Neural cell (in vitro differentiated cells): ENCODE data around the gene ISOC2. TPM values are rescaled to one million over a fixed set of nuclear protein-coding genes. Genes with fewer than 3 reads are reported as not detected.

ENCODE experiments used
- H2AFZ ChIP-seq: fragments of 200-600, 300-800 bp; sonication (generic), shearing (Covaris generic); 2 replicates; pipeline ENCODE4 v1.6.0; 2014; ENCODE audit warnings: low read depth, mild to moderate bottlenecking, antibody characterized with exemption, low read length, moderate library complexity
- H3F3A ChIP-seq: fragments of 200-600 bp; shearing (Covaris generic); 2 replicates; pipeline ENCODE4 v1.6.1; 2016; ENCODE audit warnings: mild to moderate bottlenecking, moderate library complexity, mixed read lengths, antibody characterized with exemption, low read length; ENCODE audit not compliant: insufficient read depth, poor library complexity, severe bottlenecking
- H3K27ac ChIP-seq: fragments of 200-600, 300-800 bp; sonication (generic), shearing (Covaris generic); 2 replicates; pipeline ENCODE4 v1.5.1; 2014; ENCODE audit warnings: mild to moderate bottlenecking, low read length, moderate library complexity
- H3K27me3 ChIP-seq: fragments of 300-800, 200-600 bp; sonication (generic), shearing (Covaris generic); 2 replicates; pipeline ENCODE4 v1.6.0; 2014; ENCODE audit warnings: mild to moderate bottlenecking, low read depth, low read length, moderate library complexity; ENCODE audit not compliant: insufficient read depth
- H3K36me3 ChIP-seq: fragments of 300-800, 200-600 bp; sonication (generic), shearing (Covaris generic); 2 replicates; pipeline ENCODE4 v1.5.1; 2014; ENCODE audit warnings: mild to moderate bottlenecking, antibody characterized with exemption, low read length, moderate library complexity; ENCODE audit not compliant: insufficient read depth
- H3K4me2 ChIP-seq: fragments of 300-800, 200-600 bp; sonication (generic), shearing (Covaris generic); 2 replicates; pipeline ENCODE4 v1.6.0; 2014; ENCODE audit warnings: mild to moderate bottlenecking, low read length
- H3K4me3 ChIP-seq: fragments of 300-800, 200-600 bp; sonication (generic), shearing (Covaris generic); 2 replicates; pipeline ENCODE4 v1.5.1; 2014; ENCODE audit warnings: mild to moderate bottlenecking, low read length, moderate library complexity
- H3K79me2 ChIP-seq: fragments of 200-600 bp; shearing (Covaris generic); replicated peaks from 2 replicates; pipeline ENCODE4 v1.6.0; 2014; ENCODE audit warnings: mild to moderate bottlenecking, low read length, moderate library complexity; ENCODE audit not compliant: insufficient read depth
- H3K9ac ChIP-seq: fragments of 300-800, 200-600 bp; sonication (generic), shearing (Covaris generic); 2 replicates; pipeline ENCODE4 v1.6.1; 2016; ENCODE audit warnings: mild to moderate bottlenecking, low read length, mixed read lengths
- H3K9me2 ChIP-seq: fragments of 200-600 bp; shearing (Covaris generic); 2 replicates; pipeline ENCODE4 v1.6.1; 2016; ENCODE audit warnings: mild to moderate bottlenecking, low read length, mixed read lengths; ENCODE audit not compliant: insufficient read depth
- H3K9me3 ChIP-seq: fragments of 200-600, 300-800 bp; sonication (generic), shearing (Covaris generic); 2 replicates; pipeline ENCODE4 v1.6.1; 2016; ENCODE audit warnings: mild to moderate bottlenecking, mixed run types, low read length, moderate library complexity, mixed read lengths
- H4K20me1 ChIP-seq: fragments of 200-600 bp; shearing (Covaris generic); 2 replicates; pipeline ENCODE4 v1.6.1; 2016; ENCODE audit warnings: mild to moderate bottlenecking, mixed run types; ENCODE audit not compliant: insufficient read depth
- EP300 ChIP-seq: fragments of 450-650 bp; conservative IDR thresholded peaks from 2 replicates; pipeline ENCODE4 v1.6.1; 2014; ENCODE audit warnings: antibody characterized with exemption, mild to moderate bottlenecking, moderate library complexity; ENCODE audit not compliant: poor library complexity, severe bottlenecking
- POLR2AphosphoS5 ChIP-seq: IDR thresholded peaks from 2 replicates; pipeline ENCODE4 v1.6.1; 2012
- TAF1 ChIP-seq: IDR thresholded peaks from 2 replicates; pipeline ENCODE4 v1.6.1; 2012; ENCODE audit warnings: low read depth
- polyA plus RNA-seq: library from polyadenylated mRNA; depleted of rRNA; stranded (reverse); fragments of >200 nt; gene quantifications from 2 replicates; pipeline ENCODE4 v1.2.3, GENCODE V29; 2014

The ISOC2 gene
- polyA plus RNA-seq, 1 donor from 2014 or later = 48.1 TPM

DNA sequence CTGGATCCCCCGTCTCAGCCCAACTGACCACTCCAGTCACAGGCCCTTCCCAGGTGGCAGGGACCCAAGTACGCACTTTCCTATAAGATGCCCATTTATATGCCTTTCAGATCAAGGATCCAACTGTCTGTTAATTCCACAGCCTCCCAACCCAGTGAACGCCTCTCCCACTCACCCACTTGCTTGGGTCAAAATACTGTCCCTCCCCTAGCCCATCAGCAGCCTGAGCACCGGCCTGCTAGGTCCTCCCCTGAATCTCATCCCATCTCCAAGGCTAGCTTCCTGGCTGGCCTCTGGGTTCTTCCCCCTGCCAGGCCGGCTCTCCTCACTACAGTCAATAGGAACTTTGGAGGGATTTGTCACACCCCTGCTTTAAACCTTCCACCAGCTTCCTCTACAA lies 55.8 kb downstream of the ISOC2 start:
- TF ChIP-seq POLR2AphosphoS5 (no peak), TAF1 (no peak), EP300 (no peak)
- no peak overlapping the region for H3K4me2 ChIP-seq
- H2AFZ ChIP-seq = no peak overlapping the region
- no peaks in the 10 kb centered on the region for H3K27me3 ChIP-seq
- peak overlapping the region; percentile 90 for H3K4me3 ChIP-seq
- H3K79me2 ChIP-seq = peaks cover 21% of the 10 kb centered on the region
- H3K27ac ChIP-seq = no peak overlapping the region
- no peaks in the 10 kb centered on the region for H4K20me1 ChIP-seq
- H3K9me2 ChIP-seq = no peaks in the 10 kb centered on the region
- H3K9ac ChIP-seq = no peak overlapping the region
- peaks cover 4% of the 10 kb centered on the region for H3F3A ChIP-seq
- no peaks in the 10 kb centered on the region for H3K9me3 ChIP-seq
- H3K36me3 ChIP-seq = no peaks in the 10 kb centered on the region

Other genes with a start within 250 kb of the ISOC2 start
- 0.84 and 2.3 TPM in 2 replicates for gene TMEM86B, start 232.9 kb downstream of the ISOC2 start, polyA plus RNA-seq
- 20.0 and 33.0 TPM in 2 replicates for gene PPP6R1, start 202.6 kb downstream of the ISOC2 start, polyA plus RNA-seq
- gene HSPBP1, start 181.5 kb downstream of the ISOC2 start, polyA plus RNA-seq = 61.1 and 86.8 TPM in 2 replicates
- 213 and 244 TPM in 2 replicates for gene BRSK1, start 177.6 kb downstream of the ISOC2 start, polyA plus RNA-seq
- not detected in 2 replicates for gene TMEM150B, start 136.3 kb downstream of the ISOC2 start, polyA plus RNA-seq
- 50.9 and 72.1 TPM in 2 replicates for gene KMT5C, start 121.8 kb downstream of the ISOC2 start, polyA plus RNA-seq
- gene COX6B2, start 106.9 kb downstream of the ISOC2 start, polyA plus RNA-seq = 0.17 TPM in 1 of 2 replicates, not detected in the other
- not detected in 2 replicates for gene GARIN5B, start 98.4 kb downstream of the ISOC2 start, polyA plus RNA-seq
- gene IL11, start 91.2 kb downstream of the ISOC2 start, polyA plus RNA-seq = 0.62 and 1.7 TPM in 2 replicates
- gene TMEM190, start 84.8 kb downstream of the ISOC2 start, polyA plus RNA-seq = not detected in 2 replicates
- gene TMEM238, start 77.3 kb downstream of the ISOC2 start, polyA plus RNA-seq = not detected in 2 replicates
- 135 and 195 TPM in 2 replicates for gene RPL28, start 75.7 kb downstream of the ISOC2 start, polyA plus RNA-seq
- gene UBE2S, start 53.9 kb downstream of the ISOC2 start, polyA plus RNA-seq = 119 and 188 TPM in 2 replicates
- gene SHISA7, start 18.3 kb downstream of the ISOC2 start, polyA plus RNA-seq = 4.5 and 7.1 TPM in 2 replicates
- gene C19orf85, start 3.1 kb upstream of the ISOC2 start, polyA plus RNA-seq = 0.19 and 3.0 TPM in 2 replicates
- 0.37 and 0.68 TPM in 2 replicates for gene ZNF628, start 15.0 kb upstream of the ISOC2 start, polyA plus RNA-seq
- 129 and 145 TPM in 2 replicates for gene NAT14, start 23.5 kb upstream of the ISOC2 start, polyA plus RNA-seq
- 0.45 and 1.4 TPM in 2 replicates for gene SSC5D, start 26.8 kb upstream of the ISOC2 start, polyA plus RNA-seq
- not detected in 2 replicates for gene SBK2, start 75.5 kb upstream of the ISOC2 start, polyA plus RNA-seq
- gene SBK3, start 83.9 kb upstream of the ISOC2 start, polyA plus RNA-seq = not detected in 2 replicates
- gene ZNF579, start 119.2 kb upstream of the ISOC2 start, polyA plus RNA-seq = 7.4 and 10.8 TPM in 2 replicates
- gene FIZ1, start 137.9 kb upstream of the ISOC2 start, polyA plus RNA-seq = 5.1 and 7.4 TPM in 2 replicates
- 3.2 and 3.9 TPM in 2 replicates for gene ZNF524, start 138.6 kb upstream of the ISOC2 start, polyA plus RNA-seq
- 1.7 and 2.1 TPM in 2 replicates for gene ZNF865, start 144.0 kb upstream of the ISOC2 start, polyA plus RNA-seq
- 10.3 and 10.7 TPM in 2 replicates for gene ZNF784, start 162.9 kb upstream of the ISOC2 start, polyA plus RNA-seq
- gene ZNF580, start 179.4 kb upstream of the ISOC2 start, polyA plus RNA-seq = 11.7 and 17.3 TPM in 2 replicates
- gene ZNF581, start 182.0 kb upstream of the ISOC2 start, polyA plus RNA-seq = 14.8 and 15.3 TPM in 2 replicates
- gene CCDC106, start 186.6 kb upstream of the ISOC2 start, polyA plus RNA-seq = 33.8 and 40.7 TPM in 2 replicates
- 129 and 158 TPM in 2 replicates for gene U2AF2, start 193.4 kb upstream of the ISOC2 start, polyA plus RNA-seq
- 21.0 and 23.6 TPM in 2 replicates for gene EPN1, start 213.6 kb upstream of the ISOC2 start, polyA plus RNA-seq